Right cardiac atrium (tissue), 5 donors: ENCODE results near the gene ZNF800. TPM values are rescaled to one million over a fixed set of nuclear protein-coding genes. Genes with fewer than 3 reads are reported as not detected.
"Not testable (repeated sequence)": the region's sequence is repeated elsewhere in the genome, so short reads cannot be mapped to it uniquely, and the experiment has no call there.

Experiments used
- ATAC-seq, 2 donors: fragments of 200-7000 bp; cut with Tn5 transposase; one replicate each; pipeline versions ENCODE4 v1.8.0 to v1.9.1; 2020; ENCODE audit warnings: moderate library complexity in 2 of 2, mild to moderate bottlenecking in 1 of 2
- DNase-seq, 3 donors: peaks; one replicate each; pipeline ENCODE4 v3.0.0-alpha.2; 2020
- H3K27ac ChIP-seq: one replicate; pipeline ENCODE4 v1.5.1; 2013; ENCODE audit warnings: mild to moderate bottlenecking, low read length, control low read depth, moderate library complexity
- H3K27me3 ChIP-seq: one replicate; pipeline ENCODE4 v1.6.1; 2013; ENCODE audit not compliant: control insufficient read depth, insufficient read depth
- H3K4me1 ChIP-seq: one replicate; pipeline ENCODE4 v1.6.1; 2013; ENCODE audit warnings: low read length; ENCODE audit not compliant: control insufficient read depth, insufficient read depth
- H3K4me3 ChIP-seq: one replicate; pipeline ENCODE4 v1.5.1; 2013; ENCODE audit warnings: low read length, control low read depth
- H3K9me3 ChIP-seq: one replicate; pipeline ENCODE4 v1.6.1; 2013; ENCODE audit warnings: low read length; ENCODE audit not compliant: control insufficient read depth
- WGBS: extraction: QIAGEN DNeasy Blood & Tissue Kit; methylation state at CpG from one replicate; pipeline ENCODE4 v1.1.7; 2013; 5-methylcytosine and 5-hydroxymethylcytosine counted together
- intact Hi-C, 4 donors: fragments of 100-400 bp; cut with DNase I; formaldehyde crosslinking; loops; one replicate each; pipeline versions ENCODE4 v1.11.0 to v1.14.0; 2022 to 2023
- polyA plus RNA-seq: library from polyadenylated mRNA; stranded (reverse); fragments of 200-250 nt; gene quantifications from one replicate; pipeline ENCODE4 v1.2.3, GENCODE V29; 2013
- total RNA-seq, 4 donors: library from RNA; stranded (reverse); fragmentation: NEBNext Ultra II Directional; extraction: Animal tissue kit (Norgen Biotek cat#: 25700); gene quantifications; one replicate each; pipeline ENCODE4 v1.2.1, GENCODE V29; 2021
- donor health status: healthy with polysubstance abuse.
- donor health status: DM: no; HTN: yes; CAD: no.
- donor health status: DM: no; HTN: no; CAD: no.
- donor health status: DM: no; HTN: yes; CAD: no; lungs with severe emphysema.
- donor health status: DM: yes; HTN: yes; CAD: no.

Gene ZNF800
- total and polyA plus RNA-seq, 5 donors: 5.9 to 29.3 (median 25.1) TPM

- ATAC-seq (no peak), DNase-seq (no peak)
- no peak overlapping the region for H3K4me3 ChIP-seq
- H3K27me3 ChIP-seq: no peaks in the 10 kb centered on the region
- H3K4me1 ChIP-seq: no peaks in the 10 kb centered on the region
- no peaks in the 10 kb centered on the region for H3K9me3 ChIP-seq
- no peak overlapping the region for H3K27ac ChIP-seq
- 78% methylated on average over 2 of the region's 2 CpGs for WGBS
- intact Hi-C loops: no loop called here
These were observed 21.5 kb upstream of the ZNF800 start for GRCh38 chr7:127413962-127414361.

GRCh38 chr7:127413326-127413725 is 20.8 kb upstream of the ZNF800 start:
- intact Hi-C loops: no loop called here
- 68% methylated on average over 1 of the region's 1 CpG for WGBS
- Histone ChIP-seq H3K27ac (no peak overlapping the region), H3K4me1 (no peaks in the 10 kb centered on the region), H3K27me3 (no peaks in the 10 kb centered on the region), H3K9me3 (no peaks in the 10 kb centered on the region), H3K4me3 (no peak overlapping the region)
- ATAC-seq: no peak
- no peak for DNase-seq

- H3K9me3 ChIP-seq: no peaks in the 10 kb centered on the region
- H3K27me3 ChIP-seq: no peaks in the 10 kb centered on the region
- no peak for DNase-seq
- no peak for ATAC-seq
- H3K4me3 ChIP-seq: no peak overlapping the region
- intact Hi-C loops: no loop called here
- no peak overlapping the region for H3K27ac ChIP-seq
- H3K4me1 ChIP-seq: no peaks in the 10 kb centered on the region
These were observed 18.7 kb upstream of the ZNF800 start for GRCh38 chr7:127411176-127411575.

- ATAC-seq (no peak), DNase-seq (no peak)
- 47% methylated on average over 4 of the region's 4 CpGs for WGBS
- Histone ChIP-seq H3K9me3 (no peaks in the 10 kb centered on the region), H3K4me1 (no peaks in the 10 kb centered on the region), H3K4me3 (no peak overlapping the region), H3K27me3 (no peaks in the 10 kb centered on the region), H3K27ac (no peak overlapping the region)
- intact Hi-C loops: no loop called here
These were observed 17.1 kb upstream of the ZNF800 start for GRCh38 chr7:127409629-127410028.

GRCh38 chr7:127404286-127405072 is 12.0 kb upstream of the ZNF800 start:
- Histone ChIP-seq H3K27me3 (no peaks in the 10 kb centered on the region), H3K4me1 (no peaks in the 10 kb centered on the region), H3K9me3 (no peaks in the 10 kb centered on the region), H3K27ac (no peak overlapping the region), H3K4me3 (no peak overlapping the region)
- no peak for ATAC-seq
- DNase-seq: no peak
- intact Hi-C loops: no loop called here
- 47% methylated on average over 3 of the region's 3 CpGs for WGBS

- DNase-seq: peak; percentile 34 to 55 (median 44)
- no peak overlapping the region for H3K27ac ChIP-seq
These were observed 3.7 kb upstream of the ZNF800 start for GRCh38 chr7:127396184-127396583.

GRCh38 chr7:127395104-127395503 is 2.6 kb upstream of the ZNF800 start:
- WGBS: 7% methylated on average over 1 of the region's 1 CpG
- H3K4me1 ChIP-seq, H3K9me3 ChIP-seq, DNase-seq, intact Hi-C loops, H3K27ac ChIP-seq, H3K27me3 ChIP-seq, ATAC-seq, H3K4me3 ChIP-seq: not testable (repeated sequence)

More at GRCh38 chr7:127396184-127396583, 3.7 kb upstream of the ZNF800 start:
- no peak for ATAC-seq
- WGBS: 42% methylated on average over 1 of the region's 1 CpG
- Histone ChIP-seq H3K4me1 (no peaks in the 10 kb centered on the region), H3K4me3 (no peak overlapping the region), H3K9me3 (no peaks in the 10 kb centered on the region), H3K27me3 (no peaks in the 10 kb centered on the region)
- intact Hi-C loops: no loop called here

GRCh38 chr7:127393368-127394058 is 1.0 kb upstream of the ZNF800 start:
- peak; percentile 44 to 55 (median 49) for DNase-seq
- no peaks in the 10 kb centered on the region for H3K9me3 ChIP-seq
- H3K4me1 ChIP-seq: no peaks in the 10 kb centered on the region
- no peaks in the 10 kb centered on the region for H3K27me3 ChIP-seq
- intact Hi-C loops: loop anchor here in 1 of 4 donors (5.0 kb wide), 1 partner anchor 189 kb away; no protein-coding TSS in a partner anchor
- 3% methylated on average over 28 of the region's 28 CpGs for WGBS
- peak overlapping the region; percentile 83 for H3K4me3 ChIP-seq
- H3K27ac ChIP-seq: peak overlapping the region; percentile 83
- no peak for ATAC-seq

GRCh38 chr7:127392182-127392565 is 334 bp downstream of the ZNF800 start:
- Histone ChIP-seq H3K27me3 (no peaks in the 10 kb centered on the region), H3K27ac (peak overlapping the region; percentile 85), H3K4me1 (no peaks in the 10 kb centered on the region), H3K4me3 (peak overlapping the region; percentile 83), H3K9me3 (no peaks in the 10 kb centered on the region)
- DNase-seq (peak in 2 of 3 donors; percentile 81 to 85), ATAC-seq (peak in 1 of 2 donors; percentile 65)
- intact Hi-C loops: loop anchor here in 1 of 4 donors (5.0 kb wide), 1 partner anchor 190 kb away; no protein-coding TSS in a partner anchor
- WGBS: under 1% methylated on average over 48 of the region's 48 CpGs

- Histone ChIP-seq H3K4me1 (no peaks in the 10 kb centered on the region), H3K27ac (peak overlapping the region; percentile 85), H3K9me3 (no peaks in the 10 kb centered on the region), H3K4me3 (peak overlapping the region; percentile 83), H3K27me3 (no peaks in the 10 kb centered on the region)
- intact Hi-C loops: loop anchor here in 1 of 4 donors (5.0 kb wide), 1 partner anchor 191 kb away; no protein-coding TSS in a partner anchor
- DNase-seq (peak in 1 of 3 donors; percentile 66), ATAC-seq (peak; percentile 9 to 87)
- WGBS: under 1% methylated on average over 66 of the region's 66 CpGs
These were observed 822 bp downstream of the ZNF800 start for GRCh38 chr7:127391591-127392181.
